H1 (cell line): ENCODE data around the gene OSGEPL1. TPM values are rescaled to one million over a fixed set of nuclear protein-coding genes. Genes with fewer than 3 reads are reported as not detected.

Experiments
- CTCF ChIA-PET: fragments of 300-600 bp; sonication (Branson Sonifier 250); formaldehyde crosslinking; loops from one replicate; lab custom pipeline; 2021; ENCODE audit not compliant: partially characterized antibody; lab: Charles Lee
- POLR2A ChIA-PET: fragments of 300-600 bp; sonication (Branson Sonifier 250); formaldehyde crosslinking; loops from one replicate; lab custom pipeline; 2021; ENCODE audit warnings: inconsistent platforms; ENCODE audit not compliant: partially characterized antibody; lab: Charles Lee
- DNase-seq, 2 experiments: peaks; one replicate each; pipeline versions ENCODE4 v3.0.0 to v3.0.0-alpha.2; 2010 to 2022; ENCODE audit warnings: low spot score in 2 of 2, low read depth in 1 of 2, mixed read lengths in 1 of 2
- FAIRE-seq: peaks from 2 replicates; lab custom pipeline; 2011; peaks lifted over from hg19 to GRCh38; lab: Jason Lieb, UNC
- H2AFZ ChIP-seq: 2 replicates; pipeline ENCODE4 v1.8.1; 2012; ENCODE audit warnings: low read length, inconsistent platforms
- H2AK5ac ChIP-seq: 2 replicates; pipeline ENCODE4 v1.6.1; 2013; ENCODE audit warnings: low read depth, low read length
- H2BK120ac ChIP-seq: replicated peaks from 2 replicates; pipeline ENCODE3; 2013; ENCODE audit warnings: low read depth, low read length, inconsistent platforms
- H2BK12ac ChIP-seq: 2 replicates; pipeline ENCODE4 v1.6.1; 2013; ENCODE audit warnings: low read depth, low read length
- H2BK15ac ChIP-seq: 2 replicates; pipeline ENCODE4 v1.6.1; 2013; ENCODE audit warnings: low read length
- H2BK20ac ChIP-seq: 2 replicates; pipeline ENCODE4 v1.6.1; 2013; ENCODE audit warnings: low read length
- H2BK5ac ChIP-seq: 2 replicates; pipeline ENCODE4 v1.6.1; 2013; ENCODE audit warnings: low read depth, low read length
- H3K14ac ChIP-seq: 2 replicates; pipeline ENCODE4 v1.6.1; 2013; ENCODE audit warnings: inconsistent platforms; ENCODE audit not compliant: insufficient read length
- H3K18ac ChIP-seq: 2 replicates; pipeline ENCODE4 v1.6.1; 2013; ENCODE audit warnings: low read length; ENCODE audit errors: extremely low read depth
- H3K23ac ChIP-seq: 2 replicates; pipeline ENCODE4 v1.6.1; 2013; ENCODE audit warnings: inconsistent platforms; ENCODE audit not compliant: insufficient read length
- H3K23me2 ChIP-seq: 2 replicates; pipeline ENCODE4 v1.6.1; 2013; ENCODE audit warnings: low read depth, low read length
- H3K27ac ChIP-seq: 2 replicates; pipeline ENCODE4 v1.6.1; 2011; ENCODE audit warnings: low read depth, low read length, inconsistent platforms
- H3K27me3 ChIP-seq, 4 experiments: replicated peaks in 1 of 4; 1 replicate in 1 of 4; 2 replicates in 3 of 4; pipeline versions ENCODE4 v1.6.1 to v1.8.1; 2011 to 2013; ENCODE audit warnings: low read length in 3 of 4, mild to moderate bottlenecking in 3 of 4, inconsistent platforms in 2 of 4, mixed read lengths in 2 of 4, moderate library complexity in 1 of 4; ENCODE audit not compliant: control insufficient read depth in 3 of 4, insufficient read depth in 3 of 4; ENCODE audit errors: extremely low read depth in 1 of 4
- H3K36me3 ChIP-seq, 4 experiments: 2 replicates each; pipeline versions ENCODE4 v1.6.1 to v1.8.1; 2011 to 2013; ENCODE audit warnings: mild to moderate bottlenecking in 4 of 4, low read length in 3 of 4, moderate library complexity in 2 of 4, control low read depth in 1 of 4, inconsistent platforms in 1 of 4; ENCODE audit not compliant: insufficient read depth in 4 of 4, control insufficient read depth in 2 of 4
- H3K4ac ChIP-seq: replicated peaks from 2 replicates; pipeline ENCODE3; 2013; ENCODE audit warnings: low read length, low read depth, mixed read lengths, inconsistent platforms; ENCODE audit not compliant: insufficient read length
- H3K4me1 ChIP-seq, 4 experiments: replicated peaks in 1 of 4; 1 replicate in 1 of 4; 2 replicates in 3 of 4; pipeline versions ENCODE4 v1.6.1 to v1.8.1; 2011 to 2013; ENCODE audit warnings: low read length in 3 of 4, inconsistent platforms in 2 of 4, mixed read lengths in 1 of 4; ENCODE audit not compliant: insufficient read depth in 4 of 4, control insufficient read depth in 3 of 4
- H3K4me2 ChIP-seq, 2 experiments: 2 replicates each; pipeline versions ENCODE4 v1.6.1 to v1.8.1; 2011 to 2013; ENCODE audit warnings: low read depth in 2 of 2, low read length in 2 of 2, control low read depth in 1 of 2, inconsistent platforms in 1 of 2, mild to moderate bottlenecking in 1 of 2; ENCODE audit not compliant: insufficient read depth in 1 of 2
- H3K4me3 ChIP-seq, 4 experiments: fragments of 200-600, 300-600 bp in 1 of 4; sonication (generic), shearing (Covaris generic), sonication (Bioruptor Twin) in 1 of 4; 2 replicates each; pipeline versions ENCODE4 v1.5.1 to v1.8.1; 2011 to 2016; ENCODE audit warnings: low read length in 4 of 4, low read depth in 3 of 4, control low read depth in 2 of 4, inconsistent platforms in 2 of 4, mild to moderate bottlenecking in 2 of 4, mixed read lengths in 1 of 4, moderate library complexity in 1 of 4; ENCODE audit not compliant: insufficient read depth in 2 of 4; ENCODE audit errors: extremely low read depth in 1 of 4
- H3K56ac ChIP-seq: replicated peaks from 2 replicates; pipeline ENCODE3; 2013; ENCODE audit warnings: low read depth, mild to moderate bottlenecking, mixed read lengths, low read length, inconsistent platforms; ENCODE audit not compliant: insufficient read length
- H3K79me1 ChIP-seq: 2 replicates; pipeline ENCODE4 v1.6.1; 2013; ENCODE audit warnings: low read depth, low read length, control low read depth
- H3K79me2 ChIP-seq, 2 experiments: 2 replicates each; pipeline versions ENCODE4 v1.6.1 to v1.8.1; 2012 to 2013; ENCODE audit warnings: low read length in 2 of 2, mild to moderate bottlenecking in 2 of 2, inconsistent platforms in 1 of 2; ENCODE audit not compliant: insufficient read depth in 2 of 2, control insufficient read depth in 1 of 2
- H3K9ac ChIP-seq, 4 experiments: replicated peaks in 1 of 4; 1 replicate in 1 of 4; 2 replicates in 3 of 4; pipeline versions ENCODE4 v1.6.1 to v1.8.1; 2011 to 2013; ENCODE audit warnings: low read depth in 3 of 4, low read length in 3 of 4, control low read depth in 2 of 4, mild to moderate bottlenecking in 2 of 4, moderate library complexity in 2 of 4, inconsistent platforms in 1 of 4; ENCODE audit errors: extremely low read depth in 1 of 4
- H3K9me3 ChIP-seq, 2 experiments: 2 replicates each; pipeline versions ENCODE4 v1.6.1 to v1.8.1; 2012 to 2013; ENCODE audit warnings: mild to moderate bottlenecking in 2 of 2, moderate library complexity in 2 of 2, control low read depth in 1 of 2, inconsistent platforms in 1 of 2, low read depth in 1 of 2, low read length in 1 of 2, mixed read lengths in 1 of 2; ENCODE audit not compliant: insufficient read depth in 2 of 2
- H4K20me1 ChIP-seq, 2 experiments: replicated peaks in 1 of 2; 2 replicates each; pipeline versions ENCODE3 to v1.8.1; 2011 to 2013; ENCODE audit warnings: inconsistent platforms in 2 of 2, low read length in 2 of 2, mild to moderate bottlenecking in 1 of 2; ENCODE audit not compliant: insufficient read depth in 2 of 2, control insufficient read depth in 1 of 2
- H4K5ac ChIP-seq: 2 replicates; pipeline ENCODE4 v1.6.1; 2013; ENCODE audit warnings: low read length, low read depth, mixed read lengths, inconsistent platforms; ENCODE audit not compliant: insufficient read length
- H4K8ac ChIP-seq: 2 replicates; pipeline ENCODE4 v1.8.0; 2013; ENCODE audit warnings: mild to moderate bottlenecking, moderate library complexity, low read length, inconsistent platforms; ENCODE audit not compliant: insufficient read depth; ENCODE audit errors: extremely low read depth
- H4K91ac ChIP-seq: replicated peaks from 2 replicates; pipeline ENCODE3; 2013; ENCODE audit warnings: low read length, mixed read lengths, inconsistent platforms; ENCODE audit not compliant: insufficient read length
- CEBPB ChIP-seq: IDR thresholded peaks from 2 replicates; pipeline ENCODE4 v1.6.1; 2012; ENCODE audit warnings: low read depth, low read length
- CREB1 ChIP-seq: IDR thresholded peaks from 2 replicates; pipeline ENCODE4 v1.6.1; 2012; ENCODE audit warnings: inconsistent platforms
- EP300 ChIP-seq, 2 experiments: IDR thresholded peaks; 1 replicate in 1 of 2; 2 replicates in 1 of 2; pipeline ENCODE4 v1.6.1; 2011 to 2012; ENCODE audit warnings: low read depth in 2 of 2, low read length in 2 of 2, mild to moderate bottlenecking in 2 of 2, borderline replicate concordance in 1 of 2, inconsistent platforms in 1 of 2, moderate library complexity in 1 of 2
- HDAC2 ChIP-seq, 2 experiments: fragments of 300-600 bp in 1 of 2; sonication (generic) in 1 of 2; IDR thresholded peaks; 2 replicates each; pipeline ENCODE4 v1.6.1; 2011 to 2012; ENCODE audit warnings: low read depth in 2 of 2, low read length in 2 of 2, mild to moderate bottlenecking in 2 of 2, moderate library complexity in 2 of 2, borderline replicate concordance in 1 of 2, inconsistent platforms in 1 of 2
- SRF ChIP-seq: IDR thresholded peaks from 2 replicates; pipeline ENCODE4 v1.6.1; 2011; ENCODE audit warnings: mild to moderate bottlenecking, low read depth, low read length, moderate library complexity
- TAF1 ChIP-seq: IDR thresholded peaks from 2 replicates; pipeline ENCODE4 v1.6.1; 2011; ENCODE audit warnings: mild to moderate bottlenecking, low read depth, low read length
- TBP ChIP-seq: IDR thresholded peaks from 2 replicates; pipeline ENCODE4 v1.6.1; 2011; ENCODE audit warnings: low read depth, low read length, improper control_type of control experiment
- TCF12 ChIP-seq: IDR thresholded peaks from 2 replicates; pipeline ENCODE4 v1.6.1; 2011; ENCODE audit warnings: low read depth, mild to moderate bottlenecking, low read length
- whole genome bisulfite sequencing, 2 experiments: shearing (Covaris generic) in 1 of 2; methylation state at CpG; one replicate each; pipeline versions ENCODE4 v1.1.6 to v1.1.7; 2013 to 2015; ENCODE audit warnings: low lambda C conversion rate in 2 of 2, mixed read lengths in 2 of 2, inconsistent platforms in 1 of 2, low coverage in 1 of 2, missing lambda C conversion rate in 1 of 2; ENCODE audit not compliant: insufficient replicate concordance in 2 of 2, insufficient coverage in 1 of 2, insufficient read length in 1 of 2; ENCODE audit errors: extremely low coverage in 1 of 2, missing lambda C conversion rate in 1 of 2; 5-methylcytosine and 5-hydroxymethylcytosine counted together
- polyA plus RNA-seq, 7 experiments: library from polyadenylated mRNA; depleted of rRNA in 3 of 7; stranded (reverse) in 5 of 7; unstranded in 2 of 7; fragments of >200 nt in 5 of 7; fragments of 200-250 nt in 2 of 7; gene quantifications; 1 replicate in 5 of 7; 2 replicates in 1 of 7; 4 replicates in 1 of 7; pipeline versions ENCODE4 v1.2.1 to v1.2.3, GENCODE V29; 2011 to 2013; ENCODE audit warnings: missing spikeins in 2 of 7, mixed read lengths in 2 of 7
- total RNA-seq: library from RNA; stranded (reverse); fragmentation: NEBNext Ultra II Directional; extraction: Animal tissue kit (Norgen Biotek cat#: 25700); gene quantifications from 2 replicates; pipeline ENCODE4 v1.2.1, GENCODE V29; 2021

The OSGEPL1 gene
- total and polyA plus RNA-seq, 2 of the 8 experiments (the other 6 are each of a cell fraction or from before 2014, with no cell fraction given), result 7.1 to 15.7 TPM

DNA sequence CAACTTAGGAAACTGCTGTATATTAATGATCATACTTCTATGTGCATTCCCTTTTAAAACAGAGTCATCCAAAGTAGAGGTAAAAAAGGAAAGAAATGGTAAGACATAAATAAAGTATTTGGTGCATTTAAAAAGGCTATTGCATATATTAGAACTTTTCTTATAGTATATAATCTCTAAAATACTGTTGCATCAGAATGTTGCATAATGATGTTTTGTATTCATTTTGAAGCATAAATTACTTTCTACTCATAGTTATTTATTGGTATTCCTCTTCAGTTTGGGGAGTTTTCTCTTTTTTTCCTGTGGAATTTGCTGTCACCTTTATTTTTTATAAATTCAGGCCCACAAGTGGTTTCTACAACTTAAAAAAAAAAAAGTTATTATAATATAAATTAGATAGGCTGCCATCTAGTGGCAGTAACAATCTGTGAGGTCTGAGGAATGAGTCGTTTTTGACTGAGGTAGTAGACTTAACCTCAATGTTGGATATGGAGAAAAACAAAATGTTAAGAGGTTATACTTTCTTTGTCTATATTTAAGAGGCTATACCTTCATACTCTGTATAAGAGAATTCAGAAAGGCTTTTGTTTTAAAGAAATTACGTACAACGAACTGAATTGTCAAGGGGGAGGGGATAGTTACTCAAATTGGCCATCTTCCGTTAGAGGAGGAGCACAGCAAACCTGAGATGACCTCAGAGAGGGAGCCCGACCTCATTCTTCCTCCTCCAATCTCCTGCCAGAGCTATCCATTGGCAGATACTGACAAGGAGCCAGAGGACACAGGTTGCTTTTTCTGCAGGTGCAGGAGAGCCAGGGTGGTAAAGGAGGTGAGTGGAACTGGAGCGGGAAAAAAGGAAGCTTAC is 64.3 kb downstream of the OSGEPL1 start:
- H3K9me3 ChIP-seq, result no peaks in the 10 kb centered on the region
- H3K4me3 ChIP-seq, result peak overlapping the region in 3 of 4 experiments; percentile 6 to 59 (median 12); a peak in 4 of 8 replicates
- no peak overlapping the region for H4K91ac ChIP-seq
- no peaks in the 10 kb centered on the region for H3K36me3 ChIP-seq
- H3K23me2 ChIP-seq, result no peaks in the 10 kb centered on the region
- H3K56ac ChIP-seq, result no peak overlapping the region
- DNase-seq (peak in 1 of 2 experiments; percentile 44), FAIRE-seq (peak; percentile 82)
- H4K5ac ChIP-seq, result no peak overlapping the region
- no peak overlapping the region for H2BK20ac ChIP-seq
- ChIA-PET CTCF (interaction anchor here (0.6 to 1.8 kb wide), 14 partner anchors 8 to 348 kb away, joined by 3 to 22 read pairs (median 3); partner anchors contain the start of genes ANKAR, ASNSD1 and OSGEPL1), POLR2A (no interaction called here)
- H3K79me2 ChIP-seq, result no peaks in the 10 kb centered on the region
- H3K9ac ChIP-seq, result no peak overlapping the region
- H3K14ac ChIP-seq, result no peak overlapping the region
- H2AK5ac ChIP-seq, result no peak overlapping the region
- H3K23ac ChIP-seq, result no peak overlapping the region
- WGBS, 2 experiments, result 17% methylated on average over 6 of the region's 6 CpGs; no CpG with 5 or more reads in 1 of the 2 experiments
- no peaks in the 10 kb centered on the region for H4K20me1 ChIP-seq
- no peak overlapping the region for H3K4ac ChIP-seq
- no peak overlapping the region for H3K18ac ChIP-seq
- H4K8ac ChIP-seq, result no peak overlapping the region
- TF ChIP-seq TBP (0 out of 2 replicates have a peak, but pooled peaks have one; percentile 40), CEBPB (peak; percentile 38; the same call in 1 of the 2 replicates), TAF1 (peak; percentile 64; the same call in 1 of the 2 replicates), CREB1 (peak; percentile 54; the same call in 1 of the 2 replicates), EP300 (IDR thresholded peaks at IDR 0.05; ENCODE audit: borderline replicate concordance in 1 of 2, low read depth in 2 of 2, low read length in 2 of 2) (no peak), SRF (peak; percentile 46; the same call in 1 of the 2 replicates), HDAC2 (IDR thresholded peaks at IDR 0.05; ENCODE audit: borderline replicate concordance in 1 of 2, low read depth in 2 of 2, low read length in 2 of 2) (no peak), TCF12 (no peak)
- H2AFZ ChIP-seq, result peak overlapping the region; percentile 84; the same call in 1 of the 2 replicates
- no peak overlapping the region for H2BK5ac ChIP-seq
- no peaks in the 10 kb centered on the region for H3K79me1 ChIP-seq
- H3K27me3 ChIP-seq, result no peaks in the 10 kb centered on the region
- H3K27ac ChIP-seq, result no peak overlapping the region
- H2BK15ac ChIP-seq, result no peak overlapping the region
- no peak overlapping the region for H2BK12ac ChIP-seq
- no peaks in the 10 kb centered on the region for H3K4me1 ChIP-seq
- peak overlapping the region in 1 of 2 experiments; percentile 56; a peak in 2 of 4 replicates for H3K4me2 ChIP-seq
- no peak overlapping the region for H2BK120ac ChIP-seq
